Suppressor macrophage treated with lipopolysaccharide for 1 hour (primary cell): ENCODE measurements around the gene CDY2B.
"Not testable (repeated sequence)": the region's sequence is repeated elsewhere in the genome, so short reads cannot be mapped to it uniquely, and the experiment has no call there.

Source experiments
- DNase-seq, 3 donors: peaks; one replicate each; pipeline ENCODE4 v3.0.0-alpha.2; 2020 to 2022

The CDY2B gene

DNA sequence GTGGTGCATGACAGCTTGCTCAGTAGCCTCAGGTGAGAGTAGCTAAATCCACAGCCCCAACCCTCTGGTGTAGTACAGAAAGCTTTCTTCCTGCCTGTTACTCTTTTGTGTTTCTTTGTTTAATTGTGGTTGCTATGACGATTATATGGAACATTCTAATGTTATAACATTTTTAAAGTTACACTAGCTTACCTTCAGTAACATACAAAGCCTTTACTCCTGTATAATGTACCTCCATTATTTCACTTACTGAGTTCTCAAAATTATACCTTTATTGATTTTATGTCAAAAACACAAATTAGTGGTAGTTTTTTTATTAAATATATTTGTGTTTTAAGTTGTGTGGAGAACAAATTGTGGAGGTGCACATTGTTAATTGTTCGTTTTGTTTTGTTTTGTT lies at the start of gene CDY2B:
Gene CDY2B (minus strand): TSS at position 101 of the 400 bp plus-strand sequence. CDS start 328 bp downstream, outside the sequence.
- not testable (repeated sequence) for DNase-seq

GRCh38 chrY:17908009-17908408 lies 28.0 kb upstream of the CDY2B start:
- not testable (repeated sequence) for DNase-seq

- not testable (repeated sequence) for DNase-seq
Observed at GRCh38 chrY:17907351-17907750, 27.3 kb upstream of the CDY2B start.

DNA sequence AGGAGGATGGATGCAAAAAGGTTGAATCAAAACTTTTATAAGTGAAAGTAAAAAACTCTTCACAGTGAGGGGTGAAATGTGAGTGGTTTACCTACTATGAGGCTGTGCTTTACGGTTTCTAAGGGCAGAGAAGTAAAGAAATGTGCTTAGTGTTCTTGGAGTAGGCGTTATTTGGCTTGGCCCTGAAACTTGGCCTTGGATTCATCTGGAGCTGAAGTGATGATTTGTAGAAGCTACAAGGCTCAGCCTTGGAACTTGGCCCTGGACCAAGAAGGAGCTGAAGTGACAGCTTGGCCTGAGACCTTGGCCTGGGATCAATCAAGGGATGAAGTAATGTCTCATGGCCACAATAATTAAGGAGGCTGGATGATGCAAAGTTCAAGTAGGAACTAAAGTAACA lies 1.7 kb upstream of the CDY2B start:
- DNase-seq = not testable (repeated sequence)

DNA sequence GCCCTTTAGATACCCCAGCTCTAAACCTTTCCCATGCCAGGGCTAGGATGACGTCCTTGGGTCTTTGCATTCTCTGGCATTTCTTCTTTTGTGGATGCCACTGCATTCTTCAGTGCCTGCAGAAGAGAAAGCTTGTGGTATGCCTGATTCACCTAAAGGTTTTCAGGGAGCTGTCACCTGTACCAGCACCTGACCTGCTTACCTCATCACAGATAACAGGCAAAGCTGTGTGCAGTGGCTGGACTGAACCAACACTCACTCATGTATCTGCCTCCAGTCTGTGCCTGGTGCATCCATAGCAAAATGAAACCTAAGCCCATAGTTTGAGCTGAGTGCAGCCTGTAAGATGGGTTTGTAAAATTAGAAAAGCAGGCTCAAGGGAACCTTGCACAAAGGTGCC lies 3.3 kb downstream of the CDY2B start:
- DNase-seq = not testable (repeated sequence)

DNA sequence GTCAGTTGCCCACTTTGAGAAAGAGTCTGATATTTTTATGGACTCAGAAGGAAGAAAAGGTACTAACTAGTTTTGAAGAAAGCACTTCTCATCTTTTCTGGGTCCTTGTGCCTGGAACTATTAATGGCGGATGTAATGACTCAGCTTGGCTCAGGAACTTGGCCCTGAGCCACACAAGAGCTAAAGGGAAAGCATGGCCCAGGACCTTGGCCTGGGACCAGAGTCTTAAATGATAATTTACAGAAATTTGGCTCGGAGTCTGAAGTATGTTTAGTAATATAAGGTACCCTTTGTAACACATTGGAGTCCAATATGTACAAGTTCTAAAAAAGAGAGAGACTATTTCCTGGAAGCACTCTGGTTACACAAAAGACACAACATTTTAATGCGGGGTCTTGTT lies 4.6 kb downstream of the CDY2B start:
- not testable (repeated sequence) for DNase-seq

DNA sequence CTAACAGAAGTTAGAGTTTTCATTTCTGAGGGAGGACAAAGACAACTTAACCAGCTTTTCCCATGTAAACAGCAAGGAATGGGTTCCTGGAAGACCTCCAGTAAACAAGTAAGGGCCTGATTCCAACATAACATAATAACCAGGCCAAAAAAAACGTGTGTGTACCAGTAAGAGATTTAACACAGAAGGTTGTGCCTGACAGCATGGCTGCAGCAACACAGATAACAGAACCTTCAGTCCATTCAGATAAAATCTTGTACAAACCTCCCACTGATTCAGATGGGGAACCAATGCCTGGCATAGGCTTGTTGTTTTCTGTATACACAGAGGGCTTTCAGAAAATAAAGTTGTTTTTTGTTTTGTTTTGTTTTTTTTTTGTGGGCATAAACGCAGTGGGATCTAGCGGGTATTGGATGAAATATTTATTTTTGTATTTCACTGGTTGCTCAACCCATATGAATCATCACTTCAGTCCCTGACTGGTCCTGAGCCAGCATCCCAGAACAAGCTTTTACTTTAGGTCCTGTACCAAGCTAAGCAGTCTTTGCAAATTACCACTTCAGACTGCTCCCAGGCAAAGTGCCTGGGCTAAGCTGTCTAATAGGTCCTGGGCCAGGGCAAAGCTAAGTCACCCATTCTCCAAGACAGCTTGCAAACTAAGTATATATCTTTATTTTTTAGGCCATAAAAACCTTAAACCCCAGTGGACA lies 8.7 kb downstream of the CDY2B start:
- not testable (repeated sequence) for DNase-seq

DNA sequence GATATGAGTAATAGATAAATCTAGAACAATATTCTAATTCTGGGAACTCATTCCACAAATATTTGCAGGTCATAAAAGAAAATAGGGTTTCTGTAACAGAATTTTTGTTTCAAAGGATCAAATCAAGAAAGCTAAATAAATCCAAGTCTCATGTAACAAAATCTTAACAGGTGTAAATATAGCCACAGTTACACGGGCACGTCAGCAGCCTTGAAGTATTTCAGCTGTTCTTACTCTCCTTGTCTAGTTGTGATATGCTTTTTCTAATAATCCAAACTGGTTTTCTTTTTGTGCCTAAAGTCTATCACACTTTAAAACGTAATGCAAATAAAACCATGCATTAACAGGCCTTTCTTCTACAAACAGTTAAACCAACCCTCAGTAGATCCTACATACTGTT lies 9.3 kb downstream of the CDY2B start:
- DNase-seq = not testable (repeated sequence)

- DNase-seq = not testable (repeated sequence)
Observed at GRCh38 chrY:17867850-17868249, 12.2 kb downstream of the CDY2B start.

- DNase-seq = not testable (repeated sequence)
Observed at GRCh38 chrY:17860634-17861033, 19.4 kb downstream of the CDY2B start.

DNA sequence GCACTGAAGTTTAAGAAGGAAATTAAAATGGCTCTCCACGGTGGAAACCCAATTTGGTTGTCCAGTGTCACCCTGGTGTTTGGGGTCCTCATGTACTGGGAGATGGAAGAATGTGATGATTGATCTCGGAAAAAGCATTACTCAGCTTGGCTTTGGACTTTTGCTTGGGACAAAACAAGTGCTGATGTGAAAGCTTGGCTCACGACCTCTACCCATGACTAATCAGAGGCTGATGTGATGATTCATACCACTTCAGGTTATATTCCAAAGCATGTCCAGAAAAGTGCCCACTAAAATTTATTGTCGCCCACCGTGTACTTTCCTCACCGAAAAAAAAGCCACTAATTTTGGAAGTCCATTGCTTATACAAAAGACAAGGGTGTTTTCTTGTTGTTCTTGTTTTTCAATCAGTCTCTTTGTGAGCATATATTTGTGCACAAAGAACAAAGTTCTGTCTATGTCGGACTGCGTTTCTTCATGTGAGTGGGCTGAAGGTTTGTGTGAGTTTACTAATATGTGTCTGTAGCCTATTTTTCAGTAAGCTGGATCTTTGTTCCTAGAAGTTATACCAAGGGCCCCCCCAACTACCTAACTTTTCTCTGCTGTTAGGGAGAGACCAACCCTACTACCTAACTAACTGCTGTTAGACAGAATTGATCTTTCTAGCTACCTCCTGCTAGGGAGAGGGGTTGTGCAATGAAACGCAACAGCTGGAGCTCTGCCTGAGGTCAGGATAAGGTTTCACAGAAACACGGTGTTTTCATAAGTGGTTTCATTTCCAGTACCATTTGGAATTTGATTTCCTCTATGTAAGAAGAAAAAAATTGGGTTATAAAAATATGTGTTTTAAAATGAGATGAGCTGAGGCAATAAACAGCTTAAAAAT lies 22.8 kb downstream of the CDY2B start:
- not testable (repeated sequence) for DNase-seq

DNA sequence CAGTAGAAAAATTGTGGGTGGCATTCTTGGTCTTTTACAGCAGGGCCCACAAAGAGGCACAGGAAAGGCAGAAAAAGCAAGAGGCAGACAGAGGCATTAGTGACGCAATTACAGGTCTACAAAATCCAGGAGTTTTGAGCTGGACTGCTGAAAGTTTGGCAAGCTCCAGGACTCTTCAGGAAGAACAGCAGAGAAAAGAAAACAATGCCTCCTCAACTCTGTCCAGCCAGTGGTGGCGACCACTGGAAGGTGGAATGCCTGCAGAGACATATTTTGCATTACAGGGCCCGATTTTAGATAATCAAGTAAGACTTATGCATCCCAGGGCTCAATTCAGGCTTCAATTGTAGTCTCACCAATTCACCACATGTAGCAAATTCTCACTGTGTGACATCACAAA lies 23.5 kb downstream of the CDY2B start:
- DNase-seq = not testable (repeated sequence)

GRCh38 chrY:17849131-17849530 lies 30.9 kb downstream of the CDY2B start:
- DNase-seq = not testable (repeated sequence)

DNA sequence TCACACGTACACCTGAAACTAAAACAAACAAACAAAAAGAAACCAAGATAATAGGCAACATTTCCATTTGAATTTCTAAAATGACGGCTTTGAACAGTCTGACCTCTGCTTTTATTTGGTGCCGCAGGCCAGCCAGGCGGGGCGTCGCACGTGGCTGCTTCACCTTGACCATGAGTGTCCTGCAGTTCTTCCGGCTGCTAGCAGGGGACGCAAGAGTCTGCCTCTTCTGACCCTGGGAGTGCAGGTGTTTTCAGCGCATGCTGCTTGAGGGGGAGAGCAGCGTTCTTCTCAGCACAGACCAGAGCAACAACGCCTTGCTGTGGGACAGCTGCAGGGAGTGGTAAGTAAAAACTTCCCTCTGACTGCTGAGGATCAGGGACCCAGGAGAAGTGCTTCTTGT lies 47.9 kb downstream of the CDY2B start:
- not testable (repeated sequence) for DNase-seq
